Endothelial cell (in vitro differentiated cells): Measurements from ENCODE around the gene ERC2. TPM values are rescaled to one million over a fixed set of nuclear protein-coding genes. Genes with fewer than 3 reads are reported as not detected.

Source experiments
- DNase-seq: peaks from one replicate; pipeline ENCODE4 v3.0.0; 2021; ENCODE audit warnings: low spot score
- H3K27ac Mint-ChIP-seq: one replicate; pipeline ENCODE4 v1.8.0; 2021; ENCODE audit warnings: mixed read lengths, inconsistent platforms; ENCODE audit not compliant: unreplicated experiment
- H3K27me3 Mint-ChIP-seq: one replicate; pipeline ENCODE4 v1.8.0; 2021; ENCODE audit warnings: mild to moderate bottlenecking, moderate library complexity, mixed read lengths, inconsistent platforms; ENCODE audit not compliant: unreplicated experiment
- H3K36me3 Mint-ChIP-seq: one replicate; pipeline ENCODE4 v1.8.0; 2021; ENCODE audit warnings: mild to moderate bottlenecking, low read depth, mixed read lengths, inconsistent platforms; ENCODE audit not compliant: unreplicated experiment
- H3K4me1 Mint-ChIP-seq: one replicate; pipeline ENCODE4 v1.8.0; 2021; ENCODE audit warnings: mild to moderate bottlenecking, mixed read lengths, inconsistent platforms; ENCODE audit not compliant: unreplicated experiment
- H3K4me3 Mint-ChIP-seq: one replicate; pipeline ENCODE4 v1.8.0; 2021; ENCODE audit warnings: mild to moderate bottlenecking, mixed read lengths, inconsistent platforms; ENCODE audit not compliant: unreplicated experiment
- H3K9me3 Mint-ChIP-seq: one replicate; pipeline ENCODE4 v1.8.0; 2021; ENCODE audit warnings: mixed read lengths, inconsistent platforms; ENCODE audit not compliant: unreplicated experiment
- CTCF ChIP-seq: fragments of 200-600 bp; sonication (generic); IDR thresholded peaks from one replicate; pipeline ENCODE4 v1.5.0; 2021; ENCODE audit warnings: antibody characterized with exemption; ENCODE audit not compliant: unreplicated experiment
- total RNA-seq: library from RNA; stranded (reverse); fragmentation: NEBNext Ultra II Directional; extraction: Animal tissue kit (Norgen Biotek cat#: 25700); gene quantifications from one replicate; pipeline ENCODE4 v1.2.1, GENCODE V29; 2021; ENCODE audit not compliant: unreplicated experiment

ERC2 gene
- total RNA-seq, 1 donor from 2014 or later = 20.5 TPM

- no peak overlapping the region for H3K4me3 Mint-ChIP-seq
- H3K4me1 Mint-ChIP-seq = peaks cover 26% of the 10 kb centered on the region
- H3K27ac Mint-ChIP-seq = no peak overlapping the region
Observed at GRCh38 chr3:55690726-55691125, 777.5 kb downstream of the ERC2 start.

GRCh38 chr3:55690177-55690576, 778.1 kb downstream of the ERC2 start:
- Mint-ChIP-seq H3K4me3 (no peak overlapping the region), H3K36me3 (no peaks in the 10 kb centered on the region), H3K9me3 (no peaks in the 10 kb centered on the region), H3K27me3 (no peaks in the 10 kb centered on the region), H3K27ac (no peak overlapping the region), H3K4me1 (peaks cover 26% of the 10 kb centered on the region)
- no peak for DNase-seq
- no peak for TF ChIP-seq CTCF

More at GRCh38 chr3:55690726-55691125, 777.5 kb downstream of the ERC2 start:
- Mint-ChIP-seq H3K9me3 (no peaks in the 10 kb centered on the region), H3K27me3 (no peaks in the 10 kb centered on the region), H3K36me3 (no peaks in the 10 kb centered on the region)
- no peak for DNase-seq
- no peak for TF ChIP-seq CTCF

GRCh38 chr3:55688154-55688553, 780.1 kb downstream of the ERC2 start:
- Mint-ChIP-seq H3K27ac (no peak overlapping the region), H3K4me1 (peaks cover 26% of the 10 kb centered on the region), H3K36me3 (no peaks in the 10 kb centered on the region), H3K4me3 (no peak overlapping the region), H3K9me3 (no peaks in the 10 kb centered on the region), H3K27me3 (no peaks in the 10 kb centered on the region)
- no peak for TF ChIP-seq CTCF
- no peak for DNase-seq

- H3K4me3 Mint-ChIP-seq = no peak overlapping the region
- TF ChIP-seq CTCF = no peak
- H3K27me3 Mint-ChIP-seq = no peaks in the 10 kb centered on the region
- H3K9me3 Mint-ChIP-seq = no peaks in the 10 kb centered on the region
- no peak overlapping the region for H3K27ac Mint-ChIP-seq
- H3K4me1 Mint-ChIP-seq = peaks cover 26% of the 10 kb centered on the region
- no peaks in the 10 kb centered on the region for H3K36me3 Mint-ChIP-seq
- DNase-seq = no peak
Observed at GRCh38 chr3:55687526-55687925, 780.7 kb downstream of the ERC2 start.

GRCh38 chr3:55686426-55687254, 781.6 kb downstream of the ERC2 start:
- Mint-ChIP-seq H3K4me3 (no peak overlapping the region), H3K4me1 (peaks cover 26% of the 10 kb centered on the region), H3K27ac (no peak overlapping the region), H3K27me3 (no peaks in the 10 kb centered on the region), H3K36me3 (no peaks in the 10 kb centered on the region), H3K9me3 (no peaks in the 10 kb centered on the region)
- no peak for TF ChIP-seq CTCF
- DNase-seq = no peak
